ENCODE data around the gene ME3.

- TF ChIP-seq POLR2A (IDR thresholded peaks at IDR 0.05) (no peak), CTCF (IDR thresholded peaks at IDR 0.05) (no peak), EP300 (IDR thresholded peaks at IDR 0.05) (no peak)
Measured at GRCh38 chr11:86606836-86607481, 65.5 kb downstream of the ME3 start.
